Left lung (tissue), 10 donors: ENCODE results near the gene MYH10. TPM values are rescaled to one million over a fixed set of nuclear protein-coding genes. Genes with fewer than 3 reads are reported as not detected.

Source experiments
- ATAC-seq: fragments of 200-7000 bp; cut with Tn5 transposase; one replicate; pipeline ENCODE4 v1.9.1; 2020; ENCODE audit warnings: moderate library complexity
- DNase-seq, 4 donors: peaks; one replicate each; pipeline ENCODE4 v3.0.0-alpha.2; 2013 to 2020
- H3K27ac ChIP-seq, 2 donors: fragments of 200-600 bp; sonication (generic) in 1 of 2; one replicate each; pipeline versions ENCODE4 v1.5.0 to v1.8.0; 2020 to 2021
- H3K27me3 ChIP-seq, 2 donors: fragments of 200-600 bp; sonication (generic) in 1 of 2; one replicate each; pipeline versions ENCODE4 v1.5.0 to v1.8.0; 2020 to 2021
- H3K36me3 ChIP-seq, 2 donors: fragments of 200-600 bp; sonication (generic) in 1 of 2; one replicate each; pipeline versions ENCODE4 v1.5.0 to v1.8.0; 2020 to 2021
- H3K4me1 ChIP-seq, 2 donors: fragments of 200-600 bp; one replicate each; pipeline ENCODE4 v1.8.0; 2021
- H3K4me3 ChIP-seq, 2 donors: fragments of 200-600 bp; sonication (generic) in 1 of 2; one replicate each; pipeline versions ENCODE4 v1.5.0 to v1.8.0; 2020 to 2021; ENCODE audit warnings: mild to moderate bottlenecking in 1 of 2
- H3K9me3 ChIP-seq, 2 donors: fragments of 200-600 bp; sonication (generic) in 1 of 2; one replicate each; pipeline versions ENCODE4 v1.5.0 to v1.8.0; 2020 to 2021
- intact Hi-C, 2 donors: fragments of 100-400 bp; cut with DNase I; formaldehyde crosslinking; loops; one replicate each; pipeline versions ENCODE4 v1.11.2 to v1.14.2; 2022
- polyA plus RNA-seq, 6 donors: library from polyadenylated mRNA; unstranded; fragments of 120-200 nt; gene quantifications; one replicate each; pipeline ENCODE4 v1.2.1, GENCODE V29; 2013; ENCODE audit not compliant: insufficient read length in 6 of 6
- total RNA-seq, 2 donors: library from RNA; stranded (reverse); fragmentation: NEBNext Ultra II Directional; extraction: Animal tissue kit (Norgen Biotek cat#: 25700); gene quantifications; one replicate each; pipeline ENCODE4 v1.2.1, GENCODE V29; 2021
- TF ChIP-seq, protein P1 (sequence below), 2 donors: fragments of 200-600 bp; sonication (generic) in 1 of 2; IDR thresholded peaks; one replicate each; pipeline versions ENCODE4 v1.5.0 to v1.8.0; 2021; ENCODE audit warnings: antibody characterized with exemption in 2 of 2
- donor health status: DM: no; HTN: yes; CAD: no.
- donor health status: DM: no; HTN: no; CAD: no.

Gene MYH10
- total and polyA plus RNA-seq, 8 donors: 70.9 to 196 (median 151) TPM

GRCh38 chr17:8659758-8660410 is 29.4 kb upstream of the MYH10 start:
- no peak overlapping the region for H3K27ac ChIP-seq
- TF ChIP-seq, protein P1, sequence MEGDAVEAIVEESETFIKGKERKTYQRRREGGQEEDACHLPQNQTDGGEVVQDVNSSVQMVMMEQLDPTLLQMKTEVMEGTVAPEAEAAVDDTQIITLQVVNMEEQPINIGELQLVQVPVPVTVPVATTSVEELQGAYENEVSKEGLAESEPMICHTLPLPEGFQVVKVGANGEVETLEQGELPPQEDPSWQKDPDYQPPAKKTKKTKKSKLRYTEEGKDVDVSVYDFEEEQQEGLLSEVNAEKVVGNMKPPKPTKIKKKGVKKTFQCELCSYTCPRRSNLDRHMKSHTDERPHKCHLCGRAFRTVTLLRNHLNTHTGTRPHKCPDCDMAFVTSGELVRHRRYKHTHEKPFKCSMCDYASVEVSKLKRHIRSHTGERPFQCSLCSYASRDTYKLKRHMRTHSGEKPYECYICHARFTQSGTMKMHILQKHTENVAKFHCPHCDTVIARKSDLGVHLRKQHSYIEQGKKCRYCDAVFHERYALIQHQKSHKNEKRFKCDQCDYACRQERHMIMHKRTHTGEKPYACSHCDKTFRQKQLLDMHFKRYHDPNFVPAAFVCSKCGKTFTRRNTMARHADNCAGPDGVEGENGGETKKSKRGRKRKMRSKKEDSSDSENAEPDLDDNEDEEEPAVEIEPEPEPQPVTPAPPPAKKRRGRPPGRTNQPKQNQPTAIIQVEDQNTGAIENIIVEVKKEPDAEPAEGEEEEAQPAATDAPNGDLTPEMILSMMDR (IDR thresholded peaks at IDR 0.05): no peak
- peaks cover 0 to 17% of the 10 kb centered on the region in 2 donors for H3K9me3 ChIP-seq
- DNase-seq (no peak), ATAC-seq (no peak)
- H3K4me1 ChIP-seq: no peaks in the 10 kb centered on the region
- no peak overlapping the region for H3K4me3 ChIP-seq
- no peaks in the 10 kb centered on the region for H3K36me3 ChIP-seq
- no peaks in the 10 kb centered on the region for H3K27me3 ChIP-seq
- intact Hi-C loops: no loop called here

GRCh38 chr17:8658810-8659209 is 28.3 kb upstream of the MYH10 start:
- TF ChIP-seq, protein P1 (IDR thresholded peaks at IDR 0.05): no peak
- Histone ChIP-seq H3K36me3 (no peaks in the 10 kb centered on the region), H3K9me3 (peaks cover 0 to 17% of the 10 kb centered on the region in 2 donors), H3K4me1 (no peaks in the 10 kb centered on the region), H3K4me3 (no peak overlapping the region), H3K27ac (no peak overlapping the region), H3K27me3 (no peaks in the 10 kb centered on the region)
- DNase-seq (no peak), ATAC-seq (no peak)
- intact Hi-C loops: no loop called here

DNA sequence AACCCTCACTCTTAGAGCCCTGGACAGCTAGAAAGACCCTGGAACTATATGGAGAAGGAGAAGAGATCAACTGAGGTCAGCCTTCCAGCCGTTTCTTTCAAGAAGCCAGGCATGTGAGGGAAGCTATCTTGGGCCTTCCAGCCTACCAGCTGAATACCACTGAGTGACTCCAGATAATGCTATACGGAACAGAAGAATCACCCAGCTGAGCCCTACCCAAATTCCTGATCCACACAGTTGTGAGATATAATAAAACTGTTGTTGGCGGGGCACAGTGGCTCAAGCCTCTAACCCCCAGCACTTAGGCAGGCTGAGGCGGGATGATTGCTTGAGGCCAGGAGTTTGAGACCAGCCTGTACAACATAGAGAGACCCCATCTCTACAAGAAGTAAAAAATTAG is 26.2 kb upstream of the MYH10 start:
- TF ChIP-seq, protein P1 (IDR thresholded peaks at IDR 0.05): no peak
- Histone ChIP-seq H3K9me3 (peaks cover 0 to 17% of the 10 kb centered on the region in 2 donors), H3K36me3 (no peaks in the 10 kb centered on the region), H3K27ac (no peak overlapping the region), H3K27me3 (peaks cover 0 to 6% of the 10 kb centered on the region in 2 donors), H3K4me1 (no peaks in the 10 kb centered on the region), H3K4me3 (no peak overlapping the region)
- intact Hi-C loops: no loop called here
- DNase-seq: no peak
- ATAC-seq: no peak

DNA sequence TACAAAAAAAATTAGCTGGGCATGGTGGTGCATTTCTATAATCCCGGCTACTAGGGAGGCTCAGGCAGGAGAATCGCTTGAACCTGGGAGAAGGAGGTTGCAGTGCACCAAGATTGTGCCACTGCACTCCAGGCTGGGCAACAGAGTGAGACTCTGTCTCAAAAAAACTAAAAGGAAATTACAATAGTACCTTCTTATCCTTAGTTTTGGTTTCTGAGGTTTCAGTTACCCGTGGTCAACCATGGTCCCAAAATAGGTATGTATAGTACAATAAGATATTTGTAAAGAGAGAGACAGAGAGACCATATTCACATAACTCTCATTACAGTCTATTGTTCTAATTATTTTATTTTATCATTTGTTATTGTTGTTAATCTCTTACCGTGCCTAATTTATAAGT is 24.3 kb upstream of the MYH10 start:
- no peak for DNase-seq

GRCh38 chr17:8651013-8651412 is 20.5 kb upstream of the MYH10 start:
- Histone ChIP-seq H3K36me3 (no peaks in the 10 kb centered on the region), H3K27ac (no peak overlapping the region), H3K4me1 (no peaks in the 10 kb centered on the region), H3K4me3 (no peak overlapping the region), H3K9me3 (peaks cover 0 to 2% of the 10 kb centered on the region in 2 donors), H3K27me3 (peaks cover 0 to 27% of the 10 kb centered on the region in 2 donors)
- DNase-seq (no peak), ATAC-seq (no peak)
- TF ChIP-seq, protein P1 (IDR thresholded peaks at IDR 0.05): no peak
- intact Hi-C loops: no loop called here

More for the DNA sequence above, 24.3 kb upstream of the MYH10 start:
- peaks cover 0 to 17% of the 10 kb centered on the region in 2 donors for H3K9me3 ChIP-seq
- TF ChIP-seq, protein P1 (IDR thresholded peaks at IDR 0.05): no peak
- intact Hi-C loops: no loop called here
- no peak for ATAC-seq
- H3K27me3 ChIP-seq: peaks cover 0 to 16% of the 10 kb centered on the region in 2 donors
- H3K4me1 ChIP-seq: no peaks in the 10 kb centered on the region
- no peak overlapping the region for H3K27ac ChIP-seq
- H3K36me3 ChIP-seq: no peaks in the 10 kb centered on the region
- no peak overlapping the region for H3K4me3 ChIP-seq
